Caki2 (cell line): Measurements from ENCODE around the gene SOX5. TPM values are rescaled to one million over a fixed set of nuclear protein-coding genes. Genes with fewer than 3 reads are reported as not detected.

Experiments used
- DNase-seq: peaks from one replicate; pipeline ENCODE4 v3.0.0-alpha.2; 2015; ENCODE audit warnings: low read depth
- in situ Hi-C: cut with HindIII; loops from 2 replicates; pipeline ENCODE4 v1.10.0; 2016; ENCODE audit warnings: low sequenced_read_pairs, low pct_unique_long_range_greater_than_20kb, mixed read lengths
- total RNA-seq: library from RNA; depleted of rRNA; stranded (reverse); fragments of >200 nt; shearing (Covaris generic); gene quantifications from 2 replicates; pipeline ENCODE4 v1.2.3, GENCODE V29; 2014; ENCODE audit warnings: low replicate concordance

SOX5 gene
- total RNA-seq, 1 experiment from 2014 or later, result not detected

DNA sequence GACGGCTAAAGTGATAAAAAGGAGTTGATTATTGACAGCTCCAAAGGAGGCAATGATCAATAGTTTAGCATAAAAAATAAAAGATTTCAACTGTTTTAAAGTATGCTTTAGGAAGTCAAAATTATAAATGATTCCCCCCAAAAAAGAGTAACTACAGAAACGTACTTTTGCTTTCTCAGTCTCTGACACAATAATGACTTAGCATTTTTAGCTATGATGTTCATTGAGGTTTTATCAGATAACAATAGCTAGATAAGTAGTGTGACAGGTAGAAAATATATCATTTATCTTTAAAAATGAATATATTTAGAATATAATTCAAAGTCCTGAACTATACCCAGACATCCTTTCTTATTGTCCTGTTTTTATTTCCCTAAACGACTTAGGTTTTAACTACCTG is 352.9 kb downstream of the SOX5 start:
- in situ Hi-C loops, result no loop called here

DNA sequence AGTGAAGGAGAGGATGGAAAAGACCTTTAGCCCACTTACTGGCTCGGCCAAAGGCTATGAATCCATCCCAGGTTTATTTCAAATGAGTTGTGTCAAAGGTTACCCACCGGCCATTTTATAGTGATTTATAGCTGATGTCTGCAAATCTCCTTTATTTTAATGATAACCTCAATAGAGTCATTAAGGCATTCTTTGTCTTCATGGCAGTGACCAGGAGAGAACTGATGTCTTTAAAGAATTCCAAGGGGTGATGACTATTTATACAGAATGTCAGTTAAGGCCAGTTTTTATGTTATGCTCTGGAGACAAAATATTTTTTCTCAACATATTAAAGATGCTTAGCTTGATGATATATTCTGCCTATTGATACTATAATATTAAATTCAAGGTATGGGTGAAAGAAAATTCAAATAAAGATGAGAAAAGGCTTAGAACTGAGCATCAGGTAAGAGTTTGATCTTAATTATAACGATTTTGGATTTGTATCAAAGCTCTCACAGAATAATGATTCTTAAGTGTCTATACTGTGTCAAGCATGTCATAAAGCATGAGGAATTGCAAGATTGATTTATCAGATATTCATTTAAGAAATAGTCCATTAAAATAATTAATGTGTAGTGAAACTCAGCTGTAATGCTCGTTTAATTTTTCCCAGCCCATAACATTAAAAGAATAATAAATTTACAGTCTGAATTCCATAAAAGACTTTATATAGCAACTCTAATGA is 361.5 kb downstream of the SOX5 start:
- DNase-seq, result no peak
- in situ Hi-C loops, result no loop called here

More for the DNA sequence above, 352.9 kb downstream of the SOX5 start:
- DNase-seq, result no peak

DNA sequence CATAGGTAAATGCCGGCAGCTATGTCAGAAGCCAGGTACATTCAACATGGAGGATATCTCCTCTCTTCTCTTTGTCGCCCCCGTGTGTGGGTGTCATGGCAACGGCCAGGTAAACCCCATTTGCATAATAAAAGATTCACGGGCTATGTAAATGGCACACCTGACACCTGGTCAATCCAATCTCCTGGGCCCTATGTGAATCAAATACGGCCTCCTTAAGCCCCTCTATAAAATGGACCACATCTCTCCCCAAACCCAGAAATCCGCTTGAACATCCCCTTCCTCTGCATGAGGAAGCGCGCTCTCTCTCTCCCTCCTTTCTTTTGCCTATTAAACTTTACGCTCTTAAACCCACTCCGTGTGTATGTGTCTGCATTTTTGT is 363.7 kb downstream of the SOX5 start:
- in situ Hi-C loops, result no loop called here

DNA sequence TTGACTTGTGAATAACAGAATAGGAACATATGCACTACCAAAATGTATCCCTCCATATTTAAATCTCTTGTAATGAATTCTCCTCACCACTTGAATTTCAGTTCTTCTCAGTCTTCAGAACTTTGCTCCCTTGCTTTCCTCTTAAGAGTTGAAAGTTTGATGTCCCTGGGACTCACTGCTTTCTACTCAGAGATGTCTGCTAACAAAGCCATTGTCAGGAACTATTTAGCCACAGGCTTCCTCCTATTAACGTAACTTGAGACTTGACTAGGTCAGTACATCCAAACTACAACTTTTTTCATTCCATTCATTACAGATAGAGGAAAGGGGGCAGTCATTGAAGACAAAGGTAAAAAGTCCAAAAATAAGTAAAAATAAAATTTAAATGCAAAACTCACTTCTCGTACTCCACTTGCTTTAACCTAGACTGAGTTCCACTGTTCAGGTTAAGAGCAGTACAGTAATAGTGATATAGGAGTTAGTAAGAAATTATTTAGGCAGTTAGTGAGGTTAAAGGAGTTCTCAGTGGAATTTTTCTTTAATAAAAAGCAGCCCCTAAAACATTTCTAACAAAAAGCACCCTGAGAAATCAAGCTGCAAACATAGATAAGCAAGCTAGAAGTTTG is 364.2 kb downstream of the SOX5 start:
- in situ Hi-C loops, result no loop called here
- no peak for DNase-seq

More for the DNA sequence above, 363.7 kb downstream of the SOX5 start:
- DNase-seq, result no peak

DNA sequence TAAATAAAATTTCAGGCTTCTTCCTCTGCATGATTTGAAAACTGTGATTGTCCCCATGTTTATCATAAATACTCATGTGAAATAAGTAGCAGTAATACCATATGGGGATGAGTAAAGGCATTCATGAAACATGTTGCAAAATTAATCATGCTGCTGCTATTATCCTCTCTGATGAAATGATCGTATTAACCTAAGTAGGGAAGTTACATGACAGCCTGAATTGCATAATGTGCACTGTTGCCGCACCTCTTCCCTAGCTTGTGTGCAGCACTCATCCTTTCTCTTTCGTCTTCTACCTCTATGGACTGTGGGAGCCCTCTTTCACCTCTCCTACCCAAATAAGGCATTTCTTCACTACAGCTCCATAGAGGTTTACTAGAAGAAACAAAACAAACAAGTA is 367.6 kb downstream of the SOX5 start:
- DNase-seq, result no peak
- in situ Hi-C loops, result no loop called here

DNA sequence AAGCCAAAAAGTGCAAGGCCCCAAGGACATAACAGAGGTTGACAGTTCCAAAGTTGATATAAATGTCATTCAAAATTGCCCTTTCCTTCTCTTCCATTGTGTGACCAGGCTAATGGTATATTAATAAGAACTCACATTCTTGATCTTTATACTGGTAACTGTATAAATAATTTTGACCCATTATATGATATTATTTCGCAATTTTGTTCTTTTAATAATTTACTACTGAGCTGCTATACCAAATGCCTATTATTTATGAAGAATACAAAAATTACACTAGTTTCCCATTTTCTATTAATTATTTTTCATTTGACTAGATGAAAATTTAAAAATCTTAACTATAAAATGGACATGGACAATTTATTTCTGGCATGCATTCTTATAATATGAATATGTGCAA is 370.2 kb downstream of the SOX5 start:
- in situ Hi-C loops, result no loop called here
- no peak for DNase-seq

DNA sequence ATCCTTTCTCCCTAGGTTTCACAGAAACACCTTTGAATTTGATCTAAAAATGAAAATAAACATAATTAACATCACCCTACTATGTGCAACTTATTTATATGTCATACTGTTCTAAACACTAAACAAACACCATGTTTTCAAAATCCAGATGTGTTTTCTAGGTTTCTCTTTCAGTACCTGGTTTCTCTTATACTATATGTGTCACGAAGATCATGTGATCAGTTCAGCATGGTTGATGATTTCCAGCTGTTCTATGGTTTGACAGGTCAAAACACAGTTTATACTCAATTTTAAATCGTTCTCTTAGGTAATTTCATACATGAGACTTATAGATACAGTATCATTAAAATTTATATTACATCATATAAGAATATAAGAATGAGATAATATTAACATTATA is 373.1 kb downstream of the SOX5 start:
- in situ Hi-C loops, result no loop called here
- DNase-seq, result no peak

DNA sequence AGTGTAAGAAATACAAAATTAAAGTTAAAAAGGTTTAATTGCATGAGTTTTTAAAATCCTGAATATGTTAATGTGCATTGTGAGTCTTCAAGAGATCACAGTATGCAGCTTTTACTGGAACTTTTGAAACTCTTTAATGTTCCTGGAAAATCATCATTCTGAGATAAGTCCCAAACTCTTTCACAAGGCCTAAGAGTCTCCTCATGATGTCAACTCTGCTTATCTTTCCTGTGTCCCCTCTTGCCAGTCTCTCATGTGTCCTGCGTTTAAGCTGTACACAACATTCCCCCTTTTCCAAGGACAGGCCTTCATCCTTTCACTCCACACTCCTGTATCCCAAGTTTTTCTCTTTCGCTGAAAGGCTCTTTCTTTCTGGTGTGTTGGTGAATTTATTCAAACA is 380.1 kb downstream of the SOX5 start:
- DNase-seq, result no peak
- in situ Hi-C loops, result no loop called here

DNA sequence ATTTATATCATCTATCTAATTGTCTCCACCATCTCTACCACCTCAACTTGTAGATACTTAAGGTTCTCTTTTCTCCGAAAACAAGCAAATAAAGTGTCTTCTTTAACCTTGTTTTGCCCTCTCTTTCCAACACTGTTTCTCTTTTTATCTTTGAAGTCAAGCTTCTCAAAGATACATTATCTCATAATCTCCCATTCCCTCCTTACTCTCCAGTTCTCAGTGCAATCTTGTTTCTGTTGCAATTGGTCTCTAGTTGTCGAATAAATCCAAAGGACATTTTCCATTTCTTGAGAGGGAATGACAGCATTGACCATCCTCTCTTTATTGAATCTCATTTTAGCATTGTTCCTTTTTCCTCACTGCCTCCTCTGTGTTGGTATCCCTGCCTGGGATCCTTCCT is 383.3 kb downstream of the SOX5 start:
- in situ Hi-C loops, result no loop called here
- DNase-seq, result no peak

DNA sequence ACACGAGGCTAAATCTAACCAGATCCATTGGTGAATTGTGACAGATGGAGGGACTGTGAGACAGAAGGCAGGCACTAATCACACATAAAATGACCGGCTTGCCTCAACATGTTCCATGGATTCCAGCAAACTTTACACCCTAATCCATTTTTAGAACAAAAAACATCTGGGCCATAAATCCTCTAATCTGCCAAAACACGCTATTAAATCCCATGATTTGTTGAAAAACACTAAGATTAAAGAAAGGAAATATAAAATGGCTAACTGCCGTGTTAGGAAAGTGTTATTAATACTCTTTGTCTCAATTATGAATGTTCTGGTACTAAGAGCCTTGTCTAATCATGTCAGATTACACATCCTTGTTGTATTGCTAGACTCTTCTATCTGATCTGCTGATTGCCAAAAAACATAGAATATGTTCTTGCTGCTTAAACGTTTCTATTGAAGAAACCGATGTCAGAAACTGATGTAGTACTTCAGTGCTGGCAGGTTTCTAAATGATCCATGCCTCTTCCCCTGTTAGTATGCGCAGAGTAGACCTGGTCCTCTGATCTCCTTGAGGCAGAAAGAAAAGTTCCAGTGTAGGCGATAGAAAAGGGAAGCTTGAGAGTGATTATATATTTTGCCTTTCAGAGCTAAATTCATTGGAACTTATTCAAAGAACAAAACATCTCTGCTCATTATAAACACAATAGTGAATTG is 384.9 kb downstream of the SOX5 start:
- in situ Hi-C loops, result no loop called here
- no peak for DNase-seq

DNA sequence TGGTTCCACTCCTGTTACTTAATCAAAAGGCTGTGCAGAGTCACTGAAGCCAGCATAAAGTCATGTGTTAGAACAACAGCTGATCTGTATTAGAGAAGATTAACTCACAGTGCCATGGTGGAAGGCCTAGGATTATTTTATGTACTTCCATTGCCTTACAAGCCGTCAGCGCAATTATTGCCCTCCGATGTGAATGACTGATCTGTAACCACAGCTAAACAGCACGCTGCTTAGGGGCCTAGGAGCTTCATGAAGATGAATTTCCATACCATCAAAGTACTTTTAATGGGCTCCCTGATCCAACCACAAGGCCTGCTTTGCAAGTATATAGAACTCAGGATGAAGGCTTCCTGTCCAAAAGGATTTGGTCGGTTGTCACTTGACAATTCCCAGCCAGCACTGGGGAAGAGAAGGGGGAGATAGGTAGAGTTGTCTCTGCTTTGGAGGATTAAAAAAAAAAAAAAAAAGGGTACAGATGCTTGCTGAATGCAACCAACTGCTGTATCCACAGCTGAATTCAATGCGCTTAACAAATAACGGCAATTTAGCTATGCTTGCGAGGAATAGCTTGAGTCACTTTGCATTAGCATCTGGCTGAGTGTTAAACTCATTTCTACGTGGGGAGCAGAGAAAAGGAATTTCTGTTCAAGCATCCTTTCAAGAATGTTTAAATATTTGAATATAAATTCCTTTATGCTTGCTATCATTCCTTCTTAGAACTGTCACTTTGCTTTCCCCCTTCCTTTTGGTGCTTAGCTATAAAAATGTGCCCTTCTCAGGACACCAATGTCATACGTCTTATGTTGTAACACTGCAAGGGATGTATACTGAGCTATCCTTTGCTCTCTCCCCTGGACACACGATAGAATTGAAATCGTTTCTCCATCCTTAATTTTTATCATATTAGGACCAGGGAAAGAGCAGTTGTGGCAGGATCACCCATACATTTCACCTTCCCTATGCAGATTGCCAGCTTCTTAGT is 387.8 kb downstream of the SOX5 start:
- in situ Hi-C loops, result no loop called here

DNA sequence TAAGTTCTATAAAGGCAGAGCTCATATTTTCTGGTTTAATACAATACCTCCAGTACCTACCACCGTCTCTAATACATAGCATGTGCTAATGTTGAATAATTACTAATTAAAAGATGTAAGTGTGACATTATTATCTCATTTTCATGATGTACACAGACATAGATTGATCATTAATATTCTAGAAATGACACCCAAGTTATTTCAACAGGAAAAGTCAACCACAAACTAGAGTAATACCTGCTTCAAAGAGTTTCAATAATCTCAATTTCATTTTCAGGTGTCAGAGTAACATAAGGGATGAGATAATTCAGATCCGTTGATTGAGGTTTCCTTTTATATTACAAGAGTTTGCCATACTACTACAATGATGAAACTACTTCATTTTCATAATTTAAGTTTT is 388.9 kb downstream of the SOX5 start:
- DNase-seq, result no peak
- in situ Hi-C loops, result no loop called here

More for the DNA sequence above, 387.8 kb downstream of the SOX5 start:
- DNase-seq, result no peak

DNA sequence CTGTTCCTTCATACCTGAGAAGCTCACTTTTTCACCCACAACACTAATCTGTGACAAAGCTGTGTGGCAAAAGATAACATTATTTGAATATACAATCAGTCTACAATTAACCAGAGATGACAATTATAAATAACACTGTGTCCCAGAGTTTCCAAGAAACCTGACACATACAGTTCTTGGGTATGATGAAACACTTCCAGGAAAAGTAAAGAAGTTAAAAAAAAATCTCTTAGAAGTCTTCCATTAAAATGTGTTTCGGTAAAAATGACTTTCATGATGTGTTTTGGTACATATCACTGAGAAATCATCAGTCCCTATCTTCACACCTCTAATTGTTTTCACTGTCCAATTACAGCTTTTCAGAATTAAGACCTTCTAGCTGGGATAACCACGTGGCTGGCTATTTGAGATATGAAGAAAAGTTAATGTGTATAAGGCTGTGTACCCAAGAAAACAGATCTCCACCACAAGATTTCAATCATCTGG is 390.2 kb downstream of the SOX5 start:
- no peak for DNase-seq
- in situ Hi-C loops, result no loop called here

DNA sequence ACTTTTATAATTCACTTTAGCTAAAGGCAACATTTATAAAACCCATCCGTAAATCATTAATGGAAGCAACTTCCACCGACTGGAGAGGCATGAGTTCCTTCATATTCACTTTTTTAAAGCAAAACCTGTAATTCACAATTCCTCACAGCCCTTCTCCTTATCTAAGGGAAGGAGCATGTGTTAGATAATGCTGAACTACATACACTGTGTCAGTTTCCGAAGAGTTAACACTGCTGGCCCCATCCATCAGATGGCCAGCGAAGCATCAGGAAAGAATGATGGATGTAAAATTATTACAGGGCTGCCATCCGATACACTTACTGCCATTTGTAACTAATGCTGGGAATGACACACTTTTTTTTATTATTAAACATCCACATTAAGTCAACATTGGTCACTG is 392.8 kb downstream of the SOX5 start:
- in situ Hi-C loops, result no loop called here
- no peak for DNase-seq

DNA sequence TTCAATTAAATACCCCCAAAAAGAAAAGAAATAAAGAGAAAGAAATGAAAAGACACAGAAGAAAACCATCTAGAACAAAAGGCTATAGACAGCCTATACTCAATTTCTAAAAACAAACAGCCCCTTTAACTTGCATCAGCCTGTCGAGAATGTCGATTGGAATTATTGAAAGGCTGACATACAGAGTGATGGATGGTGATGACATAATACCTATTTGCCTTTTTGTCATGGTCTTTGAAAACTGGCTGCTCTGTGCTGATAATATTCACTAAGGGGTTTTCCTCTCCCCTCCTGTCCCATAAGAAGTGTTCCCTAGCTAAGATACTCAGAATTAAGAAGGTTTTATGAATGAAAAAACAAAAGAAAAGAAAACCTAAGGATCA is 393.7 kb downstream of the SOX5 start:
- in situ Hi-C loops, result no loop called here
- DNase-seq, result no peak

DNA sequence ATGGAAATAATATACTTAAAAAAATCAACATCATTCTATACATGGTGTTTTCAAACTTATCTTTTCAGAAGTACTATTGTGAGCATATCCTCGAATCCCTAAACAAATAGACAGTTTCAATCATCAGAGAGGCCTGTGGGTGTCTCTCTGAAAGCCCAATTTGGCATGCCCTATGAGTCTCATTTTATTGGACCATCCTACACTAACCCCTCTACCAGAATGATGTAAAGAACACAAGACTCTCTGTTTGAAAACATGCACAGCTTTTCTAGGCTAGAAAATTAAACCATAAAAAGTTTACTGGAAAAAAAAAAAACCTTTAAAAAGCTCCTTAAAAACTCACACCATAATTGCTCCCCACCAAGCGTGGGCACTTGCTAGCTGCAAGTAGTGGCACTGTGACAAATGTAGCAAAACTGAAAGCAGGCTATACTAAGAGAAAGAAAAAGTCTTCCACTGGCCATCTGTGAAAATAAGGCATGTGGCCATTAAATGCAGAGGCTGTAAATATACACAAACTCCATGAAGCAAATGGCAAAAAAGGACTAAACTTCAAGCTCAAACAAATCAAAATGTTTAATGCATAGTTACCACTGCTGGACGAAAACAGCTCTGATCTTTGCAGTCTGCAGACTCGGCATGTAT is 394.2 kb downstream of the SOX5 start:
- in situ Hi-C loops, result no loop called here
- no peak for DNase-seq

DNA sequence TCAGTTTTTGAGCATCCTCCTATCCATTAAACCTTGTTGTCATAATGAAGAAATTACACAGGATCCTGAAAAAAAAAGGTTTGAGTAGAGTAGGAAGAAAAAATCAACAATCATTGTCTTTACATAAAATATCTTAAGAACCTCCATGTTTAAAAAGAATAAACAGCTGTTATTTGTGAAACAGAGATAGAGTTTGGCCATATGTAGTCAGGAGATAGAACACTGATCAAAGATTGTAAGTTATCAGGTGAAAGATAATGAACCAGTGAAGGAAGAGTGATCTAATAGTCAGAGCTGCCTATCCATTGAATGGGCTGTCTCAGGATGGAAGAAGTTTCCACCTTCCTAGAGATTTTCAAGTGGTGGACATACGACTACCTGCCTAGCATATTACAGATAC is 397.1 kb downstream of the SOX5 start:
- in situ Hi-C loops, result no loop called here
- DNase-seq, result no peak

DNA sequence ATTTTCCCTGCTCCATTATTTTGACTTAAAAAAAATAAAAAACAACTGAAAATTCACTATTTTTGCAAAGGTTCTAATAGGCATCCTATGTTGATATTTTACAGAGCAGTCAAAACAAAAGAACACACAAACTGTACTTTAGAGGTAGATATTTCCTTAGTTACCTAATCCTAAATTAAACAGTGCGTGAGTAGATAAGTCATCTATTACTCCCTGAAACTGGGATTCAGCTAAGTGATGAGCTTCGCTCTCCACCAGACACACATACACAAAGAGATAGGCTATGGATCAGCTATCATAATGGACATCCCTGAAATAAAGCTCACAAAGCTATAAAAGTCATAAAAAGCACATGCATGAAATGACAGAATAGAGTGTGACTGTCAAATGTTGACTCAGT is 398.7 kb downstream of the SOX5 start:
- DNase-seq, result no peak
- in situ Hi-C loops, result no loop called here
